Activated T-helper 1 cell treated with Interleukin-2 at 50 U/mL for 16 hours (primary cell): ENCODE data around the gene MS4A8.
"Not testable (repeated sequence)": the region's sequence is repeated elsewhere in the genome, so short reads cannot be mapped to it uniquely, and the experiment has no call there.

Experiments
- DNase-seq: peaks from one replicate; pipeline ENCODE4 v3.0.0-alpha.2; 2020; ENCODE audit warnings: low read depth

The MS4A8 gene

DNA sequence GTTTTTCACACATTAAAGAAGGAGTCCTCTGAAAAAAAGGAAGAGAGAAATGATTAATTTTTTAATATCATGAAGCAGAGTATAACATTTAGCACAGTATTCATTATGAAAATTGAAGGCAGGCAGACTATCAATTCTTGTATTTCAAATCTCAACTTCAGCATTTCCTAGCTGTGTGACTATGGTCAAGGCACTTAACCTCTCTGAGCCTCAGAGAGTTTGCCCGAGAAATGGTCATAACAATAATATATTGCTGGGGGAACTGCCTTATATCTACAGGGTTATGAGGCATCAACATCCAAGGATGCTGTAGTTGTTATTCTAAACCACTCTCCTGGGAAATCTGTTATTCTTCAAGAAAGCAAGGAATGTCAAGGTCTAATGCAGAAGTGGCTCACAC lies 26.2 kb downstream of the MS4A8 start:
- no peak for DNase-seq

- DNase-seq = no peak
Measured at GRCh38 chr11:60731586-60731985, 32.2 kb downstream of the MS4A8 start.

DNA sequence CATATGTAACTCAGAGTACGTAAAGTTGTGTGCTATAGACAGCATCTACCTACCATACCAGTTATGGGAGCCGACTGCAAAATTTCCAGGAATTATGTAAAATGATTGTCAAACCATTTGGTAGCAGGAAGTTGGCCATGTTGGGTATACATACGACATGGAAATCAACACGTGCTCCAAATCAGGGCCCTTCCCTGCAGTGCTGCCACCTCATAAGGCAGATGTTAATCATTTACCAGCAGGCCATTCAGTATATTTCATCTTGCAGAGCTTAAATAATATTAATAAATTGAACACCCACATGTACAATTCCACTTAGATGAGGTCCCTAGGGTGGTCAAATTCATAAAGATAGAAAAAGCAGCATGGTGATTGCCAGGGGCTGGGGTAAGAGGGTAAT lies 34.9 kb downstream of the MS4A8 start:
- no peak for DNase-seq

- no peak for DNase-seq
Measured at GRCh38 chr11:60739114-60739513, 39.7 kb downstream of the MS4A8 start.

DNA sequence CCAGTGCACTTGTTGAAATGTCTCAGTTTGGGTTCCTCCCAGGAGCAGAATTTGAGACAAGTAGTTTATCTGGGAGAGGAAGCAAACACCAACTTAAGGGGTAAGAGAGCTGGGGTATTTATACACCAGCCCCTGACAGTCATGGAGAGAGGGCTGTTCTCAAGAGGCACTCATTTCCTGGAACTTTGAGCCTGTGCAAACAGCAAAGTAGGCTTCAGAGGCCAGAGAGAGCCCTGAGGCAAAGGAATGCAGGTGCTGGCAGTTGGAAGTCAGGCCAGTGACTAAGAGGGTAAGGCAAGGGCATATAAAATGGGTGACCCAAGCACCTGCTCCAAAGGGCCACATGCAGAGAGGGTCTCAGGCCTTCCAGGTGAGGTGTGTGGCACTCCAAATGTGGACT lies 41.2 kb downstream of the MS4A8 start:
- DNase-seq = no peak

- no peak for DNase-seq
Measured at GRCh38 chr11:60741421-60741820, 42.0 kb downstream of the MS4A8 start.

- DNase-seq = no peak
Measured at GRCh38 chr11:60743058-60743457, 43.6 kb downstream of the MS4A8 start.

GRCh38 chr11:60744114-60744513 lies 44.7 kb downstream of the MS4A8 start:
- no peak for DNase-seq

DNA sequence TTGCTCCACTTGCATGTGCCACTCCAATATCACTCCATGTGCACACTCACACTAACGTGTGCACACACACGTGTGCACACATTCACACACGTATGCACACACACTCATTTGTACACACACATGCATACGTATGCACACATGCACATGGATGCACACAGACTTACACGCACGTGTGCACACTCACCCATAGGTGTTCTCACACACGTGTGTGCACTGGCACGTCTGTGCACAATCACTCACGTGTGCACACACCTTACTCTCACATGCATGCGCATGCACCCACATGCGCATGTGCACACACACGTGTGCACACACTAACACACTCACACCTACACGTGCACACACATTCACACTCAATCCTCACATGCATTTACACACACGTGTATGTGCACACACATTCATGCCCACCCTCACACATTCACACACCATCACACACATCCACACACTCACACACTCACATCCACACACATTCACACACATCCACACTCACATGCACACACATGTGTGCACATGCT lies 48.0 kb downstream of the MS4A8 start:
- DNase-seq = no peak

DNA sequence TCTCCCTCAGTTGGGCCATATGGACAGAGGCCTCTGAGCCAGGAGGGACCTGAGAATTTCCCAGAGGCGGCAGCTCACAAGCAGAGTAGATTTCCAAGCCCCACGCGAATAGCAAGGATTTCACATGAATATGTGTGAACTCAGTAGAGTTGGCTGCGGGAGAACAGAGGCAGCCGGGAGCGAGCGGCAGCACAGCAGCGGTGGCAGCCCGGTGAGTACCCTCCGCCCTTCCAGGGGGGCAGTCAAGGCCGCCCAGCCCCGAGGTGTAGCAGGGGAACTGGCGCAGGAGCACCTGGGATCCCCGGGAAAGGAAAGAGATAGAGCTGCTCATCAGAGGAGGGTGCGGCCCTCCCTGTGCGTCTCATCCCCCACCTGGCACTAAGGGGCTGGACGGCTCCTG lies 48.8 kb downstream of the MS4A8 start:
- no peak for DNase-seq

- DNase-seq = no peak
Measured at GRCh38 chr11:60748821-60749220, 49.4 kb downstream of the MS4A8 start.

DNA sequence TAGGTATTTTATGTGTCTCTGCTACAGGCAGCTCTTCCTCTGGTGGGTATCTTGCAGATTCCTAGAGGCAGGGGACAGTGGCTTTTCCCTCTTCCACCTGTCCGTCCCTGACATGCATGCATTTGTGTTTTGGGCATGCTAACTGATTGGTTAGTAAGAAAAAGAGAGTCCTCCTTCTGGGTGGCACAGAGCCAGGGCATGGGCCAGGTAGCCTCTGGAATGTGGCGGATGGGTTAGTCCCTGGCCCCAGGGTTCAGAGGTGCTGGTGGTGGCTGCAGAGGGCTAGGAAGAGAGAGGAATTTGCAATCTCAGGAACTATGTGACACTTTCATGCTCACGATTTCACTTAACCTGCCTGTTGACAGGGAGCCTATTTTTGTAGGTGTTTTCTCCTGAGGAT lies 51.5 kb downstream of the MS4A8 start:
- DNase-seq = no peak

GRCh38 chr11:60753309-60753708 lies 53.9 kb downstream of the MS4A8 start:
- no peak for DNase-seq

- no peak for DNase-seq
Measured at GRCh38 chr11:60754887-60755286, 55.5 kb downstream of the MS4A8 start.

DNA sequence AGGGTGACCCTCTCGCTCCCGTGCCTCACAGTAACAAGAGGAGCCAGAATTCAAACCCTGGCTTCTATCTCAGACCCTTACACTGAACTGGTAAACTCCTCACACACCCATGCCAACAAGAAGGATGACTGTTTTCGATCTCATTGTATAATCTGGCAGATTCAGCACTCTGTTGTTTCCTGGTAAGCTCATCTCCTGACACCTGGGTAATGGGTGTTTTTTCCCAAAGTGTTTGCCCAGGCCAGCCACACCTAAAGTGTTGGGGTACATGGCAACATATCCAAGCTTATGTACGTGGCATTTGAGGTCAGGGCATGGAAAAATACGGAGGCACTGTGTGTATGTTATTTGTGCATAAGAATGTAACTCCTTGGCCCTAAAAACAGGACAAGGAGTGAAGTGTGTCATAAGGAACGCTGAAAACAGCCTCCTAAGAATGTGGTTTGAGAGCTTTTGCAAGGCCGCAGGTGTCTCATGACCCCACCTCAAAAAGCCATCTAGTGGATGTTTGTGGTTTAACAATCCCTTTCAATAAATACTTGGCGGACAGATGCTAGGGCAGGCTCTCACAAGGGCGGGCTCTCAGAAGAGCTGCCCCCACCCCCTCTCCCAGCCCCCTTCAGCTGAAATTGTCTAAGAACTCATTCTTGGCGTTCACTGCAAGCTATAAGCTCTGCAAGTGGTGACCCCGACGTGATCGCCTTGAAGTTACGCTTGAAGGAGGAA lies 57.1 kb downstream of the MS4A8 start, which contains the start of gene MS4A15:
MS4A15 (plus strand) TSS at position 561 of the 726 bp plus-strand sequence. CDS start 6,867 bp downstream, outside the sequence.
- DNase-seq = no peak

DNA sequence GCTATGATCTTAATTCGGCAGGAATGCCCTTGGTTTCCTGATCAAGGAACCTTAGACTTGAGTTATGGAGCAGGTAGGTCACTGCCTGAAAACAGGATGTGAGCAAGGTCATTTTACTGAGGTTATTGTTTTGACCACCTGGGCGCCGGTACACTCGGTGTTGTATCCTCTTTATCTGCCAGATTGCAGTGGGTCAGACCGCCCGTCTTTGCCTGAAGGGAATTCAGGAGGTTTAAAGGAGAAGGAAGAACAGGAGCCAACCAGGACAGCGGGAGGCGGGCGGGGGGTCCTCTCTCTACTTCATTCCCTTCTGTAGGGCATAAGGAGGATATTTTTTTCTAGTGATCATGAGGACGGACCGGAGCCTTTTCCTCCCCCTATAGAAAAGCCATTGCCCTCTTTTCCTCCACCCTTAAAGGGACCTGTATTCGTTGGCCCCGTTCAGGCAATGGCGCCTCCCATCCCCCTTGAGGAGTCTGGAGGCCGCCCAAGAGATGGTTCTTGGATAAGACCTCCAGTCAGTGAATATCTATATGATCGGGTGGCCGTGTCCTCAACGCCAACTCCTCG lies 57.9 kb downstream of the MS4A8 start:
- DNase-seq = no peak

DNA sequence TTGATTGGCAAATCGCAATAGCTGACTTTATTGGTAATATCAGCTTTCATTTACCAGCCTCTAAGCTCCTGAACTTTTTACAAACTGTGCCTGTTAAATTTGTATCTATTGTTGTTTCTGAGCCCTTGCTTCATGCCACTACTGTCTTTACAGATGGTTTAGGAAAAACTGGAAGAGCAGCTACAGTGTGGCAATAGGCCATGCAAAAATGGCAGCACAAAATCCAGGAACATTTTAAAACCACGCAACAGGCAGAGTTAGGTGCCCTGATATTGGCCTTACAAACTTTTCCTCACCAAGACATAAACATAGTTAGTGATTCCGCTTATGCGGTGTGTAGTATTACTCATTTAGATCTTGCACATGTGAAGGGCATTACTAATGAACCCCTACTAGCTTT lies 59.3 kb downstream of the MS4A8 start:
- not testable (repeated sequence) for DNase-seq

GRCh38 chr11:60759438-60760225 lies 60.2 kb downstream of the MS4A8 start:
- not testable (repeated sequence) for DNase-seq

- no peak for DNase-seq
Measured at GRCh38 chr11:60761436-60762190, 62.2 kb downstream of the MS4A8 start.

DNA sequence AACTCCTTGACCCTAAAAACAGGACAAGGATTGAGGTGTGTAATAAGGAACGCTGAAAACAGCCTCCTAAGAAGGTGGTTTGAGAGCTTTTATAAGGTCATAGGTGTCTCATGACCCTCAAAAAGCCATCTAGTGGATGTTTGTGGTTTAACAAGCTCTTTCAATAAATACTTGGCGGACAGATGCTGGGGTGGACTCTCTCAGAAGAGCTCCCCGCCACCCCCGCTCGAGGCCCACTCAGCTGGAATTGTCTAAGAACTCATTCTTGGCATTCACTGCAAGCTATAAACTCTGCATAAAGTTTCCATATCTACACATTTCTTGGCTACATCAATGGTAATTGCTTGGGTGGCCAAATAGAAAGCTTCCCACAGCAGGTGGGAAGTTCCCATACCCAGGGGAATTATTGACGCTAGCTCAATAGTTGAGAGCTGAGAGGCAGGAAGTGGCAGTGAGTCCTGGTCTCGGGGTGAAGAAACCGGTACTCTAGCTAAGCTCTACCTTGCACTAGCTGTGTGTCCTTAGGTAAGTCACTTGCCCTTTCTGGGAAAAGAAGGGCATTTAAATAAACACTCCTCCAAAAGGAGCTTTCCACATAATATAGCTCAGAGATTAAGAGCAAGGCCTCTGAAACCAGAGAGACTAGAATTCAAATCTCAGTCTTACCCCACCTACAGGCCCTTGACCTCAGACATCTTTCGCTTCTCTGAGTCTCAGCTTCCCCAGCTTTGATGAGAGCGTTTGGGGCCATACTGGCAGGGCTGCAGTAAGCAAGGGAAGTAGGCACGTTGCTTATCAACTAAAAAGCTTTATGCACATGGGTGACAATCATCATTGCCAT lies 63.7 kb downstream of the MS4A8 start:
- DNase-seq = no peak

- no peak for DNase-seq
Measured at GRCh38 chr11:60763692-60764369, 64.4 kb downstream of the MS4A8 start.
